Measurements from ENCODE around the gene ELFN1. TPM values are rescaled to one million over a fixed set of nuclear protein-coding genes. Genes with fewer than 3 reads are reported as not detected.

ELFN1 gene
- total and polyA plus RNA-seq, 8 donors = 0.20 to 0.94 (median 0.73) TPM

DNA sequence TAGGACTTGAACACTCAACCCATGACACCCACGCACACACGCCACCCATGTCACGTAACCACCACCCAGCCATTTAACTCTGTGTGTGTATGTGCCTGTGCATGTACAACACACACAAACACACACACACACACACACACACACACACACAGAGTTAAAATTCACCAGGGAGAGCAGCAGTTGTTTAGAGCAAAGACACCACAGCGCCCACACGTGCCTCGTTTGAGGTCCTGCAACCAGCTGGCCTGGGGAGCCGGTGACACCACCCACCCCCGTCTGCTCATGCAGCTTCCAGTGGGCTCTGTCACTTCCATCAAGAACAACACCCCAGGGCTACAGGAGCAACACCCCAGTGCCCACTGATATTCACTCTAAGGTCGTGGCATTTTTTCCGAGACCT, 97.4 kb downstream of the ELFN1 start:
- 44 to 54% methylated on average over 10 of the region's 10 CpGs for WGBS, 2 donors
- Histone ChIP-seq H3K36me3 (no peaks in the 10 kb centered on the region), H3K9me3 (no peaks in the 10 kb centered on the region), H3K4me1 (no peaks in the 10 kb centered on the region), H3K27ac (no peak overlapping the region), H3K27me3 (no peaks in the 10 kb centered on the region), H3K4me3 (no peak overlapping the region)
- TF ChIP-seq, protein P1, sequence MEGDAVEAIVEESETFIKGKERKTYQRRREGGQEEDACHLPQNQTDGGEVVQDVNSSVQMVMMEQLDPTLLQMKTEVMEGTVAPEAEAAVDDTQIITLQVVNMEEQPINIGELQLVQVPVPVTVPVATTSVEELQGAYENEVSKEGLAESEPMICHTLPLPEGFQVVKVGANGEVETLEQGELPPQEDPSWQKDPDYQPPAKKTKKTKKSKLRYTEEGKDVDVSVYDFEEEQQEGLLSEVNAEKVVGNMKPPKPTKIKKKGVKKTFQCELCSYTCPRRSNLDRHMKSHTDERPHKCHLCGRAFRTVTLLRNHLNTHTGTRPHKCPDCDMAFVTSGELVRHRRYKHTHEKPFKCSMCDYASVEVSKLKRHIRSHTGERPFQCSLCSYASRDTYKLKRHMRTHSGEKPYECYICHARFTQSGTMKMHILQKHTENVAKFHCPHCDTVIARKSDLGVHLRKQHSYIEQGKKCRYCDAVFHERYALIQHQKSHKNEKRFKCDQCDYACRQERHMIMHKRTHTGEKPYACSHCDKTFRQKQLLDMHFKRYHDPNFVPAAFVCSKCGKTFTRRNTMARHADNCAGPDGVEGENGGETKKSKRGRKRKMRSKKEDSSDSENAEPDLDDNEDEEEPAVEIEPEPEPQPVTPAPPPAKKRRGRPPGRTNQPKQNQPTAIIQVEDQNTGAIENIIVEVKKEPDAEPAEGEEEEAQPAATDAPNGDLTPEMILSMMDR (IDR thresholded peaks at IDR 0.05) = no peak
- intact Hi-C loops (cut with DNase I) = no loop called here
- DNase-seq = no peak
- FAIRE-seq = no peak
- no peak for ATAC-seq

DNA sequence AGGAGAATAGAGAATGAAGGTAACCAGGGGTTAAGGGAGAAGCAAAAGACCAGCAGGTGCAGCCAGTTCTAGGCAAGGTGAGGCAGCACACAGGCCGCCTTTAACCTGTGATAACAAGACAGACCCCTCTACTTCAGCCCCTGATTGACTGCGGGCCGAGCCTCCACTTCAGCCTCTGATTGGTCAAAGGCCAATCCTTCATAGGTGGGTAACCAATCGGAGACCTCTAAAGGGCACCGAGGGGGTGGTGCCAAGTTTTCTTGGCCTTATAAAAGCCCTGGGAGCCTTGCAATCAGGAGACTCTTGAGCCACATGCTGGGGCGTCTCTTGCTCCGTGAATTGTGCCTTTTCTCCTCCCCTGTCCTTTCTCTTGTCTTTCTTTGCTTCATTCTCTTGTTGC, 98.8 kb downstream of the ELFN1 start:
- no peak for FAIRE-seq

DNA sequence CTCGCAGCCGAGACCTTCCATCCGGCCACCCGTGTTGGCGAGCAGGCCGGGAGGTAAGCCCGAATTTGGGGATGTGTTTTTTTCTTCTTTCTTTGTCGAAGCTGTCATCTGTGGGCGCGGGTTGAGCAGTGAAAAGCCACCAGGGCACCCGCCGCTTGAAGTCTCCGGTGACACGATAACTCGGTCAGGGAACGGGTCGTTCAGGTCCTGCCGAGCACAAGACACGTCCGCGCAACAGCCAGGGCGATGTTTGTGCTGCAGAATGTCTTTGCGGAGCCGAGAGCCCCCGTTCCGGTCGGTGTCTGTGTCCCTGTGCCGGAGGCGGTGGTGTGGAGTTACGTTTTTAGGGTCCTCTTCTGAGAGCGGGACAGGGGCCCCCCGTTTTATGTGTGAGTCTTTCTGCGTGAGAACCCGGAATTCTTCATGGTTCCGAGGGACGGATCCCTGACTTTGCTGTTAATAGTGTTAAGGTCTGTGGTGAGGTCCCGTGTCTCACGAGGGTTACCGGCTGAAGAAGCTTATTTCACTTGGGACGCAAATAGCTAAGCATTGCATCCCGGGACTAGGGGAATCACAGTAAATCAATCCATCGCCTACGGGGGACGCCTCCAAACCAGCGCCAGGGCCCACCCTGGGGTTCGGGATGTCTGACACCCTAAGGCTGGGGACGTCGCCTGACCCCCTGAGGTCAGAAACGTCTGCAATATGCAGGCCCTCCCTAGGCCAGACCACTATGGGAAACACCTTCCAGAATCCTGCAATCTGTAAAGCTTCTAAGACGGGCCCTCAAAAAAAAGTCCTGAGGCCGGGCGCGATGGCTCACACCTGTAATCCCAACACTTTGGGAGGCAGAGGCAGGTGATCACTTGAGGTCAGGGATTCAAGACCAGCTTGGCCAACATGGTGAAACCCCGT, 99.5 kb downstream of the ELFN1 start:
- TF ChIP-seq, protein P1 (IDR thresholded peaks at IDR 0.05) = no peak
- Histone ChIP-seq H3K4me3 (no peak overlapping the region), H3K36me3 (no peaks in the 10 kb centered on the region), H3K9me3 (no peaks in the 10 kb centered on the region), H3K4me1 (no peaks in the 10 kb centered on the region), H3K27me3 (no peaks in the 10 kb centered on the region), H3K27ac (no peak overlapping the region)
- FAIRE-seq = no peak
- intact Hi-C loops (cut with DNase I) = no loop called here
- ATAC-seq = no peak
- WGBS, 2 donors = 83 to 90% methylated on average over 54 of the region's 54 CpGs
- DNase-seq = no peak

More for the DNA sequence above, 98.8 kb downstream of the ELFN1 start:
- ATAC-seq (no peak), DNase-seq (no peak)
- intact Hi-C loops (cut with DNase I) = no loop called here
- Histone ChIP-seq H3K27ac (no peak overlapping the region), H3K9me3 (no peaks in the 10 kb centered on the region), H3K4me3 (no peak overlapping the region), H3K4me1 (no peaks in the 10 kb centered on the region), H3K36me3 (no peaks in the 10 kb centered on the region), H3K27me3 (no peaks in the 10 kb centered on the region)
- WGBS, 2 donors = 68 to 72% methylated on average over 7 of the region's 7 CpGs
- TF ChIP-seq, protein P1 (IDR thresholded peaks at IDR 0.05) = no peak

DNA sequence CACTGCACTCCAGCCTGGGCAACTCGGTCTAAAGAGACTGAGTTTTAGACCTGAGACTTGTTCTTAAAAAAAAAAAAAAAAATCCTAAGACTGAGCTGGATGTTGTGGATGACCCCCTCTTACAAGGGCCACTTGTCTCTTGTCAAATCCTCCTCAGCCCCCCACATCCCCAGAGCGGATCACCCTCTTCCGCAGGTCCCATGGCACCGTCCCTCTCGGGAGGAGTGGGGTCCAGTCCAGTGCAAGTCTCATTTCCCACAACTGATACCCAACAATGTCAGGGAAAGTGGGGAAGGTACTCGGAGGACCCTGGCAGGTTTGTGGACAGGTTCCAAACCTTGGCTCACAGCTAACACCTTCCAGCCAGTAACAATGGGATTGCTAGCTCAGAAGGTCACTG, 100.3 kb downstream of the ELFN1 start:
- H3K36me3 ChIP-seq = no peaks in the 10 kb centered on the region
- ATAC-seq (no peak), FAIRE-seq (no peak), DNase-seq (no peak)
- no peak overlapping the region for H3K4me3 ChIP-seq
- no peaks in the 10 kb centered on the region for H3K9me3 ChIP-seq
- H3K27me3 ChIP-seq = no peaks in the 10 kb centered on the region
- intact Hi-C loops (cut with DNase I) = no loop called here
- no peak overlapping the region for H3K27ac ChIP-seq
- WGBS, 2 donors = 75 to 86% methylated on average over 6 of the region's 6 CpGs
- no peaks in the 10 kb centered on the region for H3K4me1 ChIP-seq
- TF ChIP-seq, protein P1 (IDR thresholded peaks at IDR 0.05) = no peak

DNA sequence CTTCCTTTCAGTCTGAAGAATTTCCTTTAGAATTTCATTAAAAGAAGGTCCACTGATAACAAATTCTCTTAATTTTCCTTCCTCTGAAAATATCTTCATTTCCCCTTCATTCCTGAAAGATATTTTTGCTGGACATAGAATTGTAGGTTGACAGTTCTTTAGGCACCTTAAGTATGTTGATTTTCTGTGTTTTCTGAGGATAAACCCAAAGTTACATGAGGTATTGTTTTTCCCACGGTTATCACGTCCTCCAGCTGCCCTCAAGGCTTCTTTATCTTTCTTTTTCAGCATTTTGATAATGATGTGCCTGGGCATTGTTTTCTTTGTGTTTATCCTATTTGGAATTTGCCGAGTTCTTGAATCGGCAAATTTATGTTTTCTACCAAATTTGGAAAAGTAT, 105.3 kb downstream of the ELFN1 start:
- Histone ChIP-seq H3K4me3 (no peak overlapping the region), H3K27me3 (no peaks in the 10 kb centered on the region), H3K4me1 (no peaks in the 10 kb centered on the region), H3K36me3 (no peaks in the 10 kb centered on the region), H3K27ac (no peak overlapping the region), H3K9me3 (no peaks in the 10 kb centered on the region)
- intact Hi-C loops (cut with DNase I) = no loop called here
- ATAC-seq = no peak
- DNase-seq = no peak
- FAIRE-seq = no peak
- TF ChIP-seq, protein P1 (IDR thresholded peaks at IDR 0.05) = no peak
- WGBS, 2 donors = 50 to 62% methylated on average over 4 of the region's 4 CpGs
